Stomach smooth muscle (tissue), 2 donors: ENCODE data around the gene AKAP8.

Source experiments
- H3K27ac ChIP-seq: one replicate; pipeline ENCODE4 v1.7.0; 2013; ENCODE audit warnings: mild to moderate bottlenecking, low read length, inconsistent platforms
- H3K27me3 ChIP-seq, 2 donors: one replicate each; pipeline ENCODE4 v1.7.0; 2013; ENCODE audit warnings: low read length in 2 of 2; ENCODE audit not compliant: insufficient read depth in 2 of 2, control insufficient read depth in 1 of 2
- H3K36me3 ChIP-seq, 2 donors: one replicate each; pipeline ENCODE4 v1.7.0; 2013; ENCODE audit warnings: low read length in 2 of 2; ENCODE audit not compliant: control insufficient read depth in 2 of 2, insufficient read depth in 2 of 2
- H3K4me1 ChIP-seq: one replicate; pipeline ENCODE4 v1.7.0; 2013; ENCODE audit warnings: low read length; ENCODE audit not compliant: control insufficient read depth, insufficient read depth
- H3K4me3 ChIP-seq, 2 donors: one replicate each; pipeline ENCODE4 v1.7.0; 2013; ENCODE audit warnings: low read length in 2 of 2
- H3K9ac ChIP-seq, 2 donors: one replicate each; pipeline ENCODE4 v1.7.0; 2013; ENCODE audit warnings: low read length in 2 of 2, mild to moderate bottlenecking in 1 of 2
- H3K9me3 ChIP-seq, 2 donors: one replicate each; pipeline ENCODE4 v1.7.0; 2013; ENCODE audit warnings: low read length in 2 of 2; ENCODE audit not compliant: control insufficient read depth in 2 of 2
- donor health status: healthy.
- donor health status: Pancreatic carcinoma.

The AKAP8 gene

DNA sequence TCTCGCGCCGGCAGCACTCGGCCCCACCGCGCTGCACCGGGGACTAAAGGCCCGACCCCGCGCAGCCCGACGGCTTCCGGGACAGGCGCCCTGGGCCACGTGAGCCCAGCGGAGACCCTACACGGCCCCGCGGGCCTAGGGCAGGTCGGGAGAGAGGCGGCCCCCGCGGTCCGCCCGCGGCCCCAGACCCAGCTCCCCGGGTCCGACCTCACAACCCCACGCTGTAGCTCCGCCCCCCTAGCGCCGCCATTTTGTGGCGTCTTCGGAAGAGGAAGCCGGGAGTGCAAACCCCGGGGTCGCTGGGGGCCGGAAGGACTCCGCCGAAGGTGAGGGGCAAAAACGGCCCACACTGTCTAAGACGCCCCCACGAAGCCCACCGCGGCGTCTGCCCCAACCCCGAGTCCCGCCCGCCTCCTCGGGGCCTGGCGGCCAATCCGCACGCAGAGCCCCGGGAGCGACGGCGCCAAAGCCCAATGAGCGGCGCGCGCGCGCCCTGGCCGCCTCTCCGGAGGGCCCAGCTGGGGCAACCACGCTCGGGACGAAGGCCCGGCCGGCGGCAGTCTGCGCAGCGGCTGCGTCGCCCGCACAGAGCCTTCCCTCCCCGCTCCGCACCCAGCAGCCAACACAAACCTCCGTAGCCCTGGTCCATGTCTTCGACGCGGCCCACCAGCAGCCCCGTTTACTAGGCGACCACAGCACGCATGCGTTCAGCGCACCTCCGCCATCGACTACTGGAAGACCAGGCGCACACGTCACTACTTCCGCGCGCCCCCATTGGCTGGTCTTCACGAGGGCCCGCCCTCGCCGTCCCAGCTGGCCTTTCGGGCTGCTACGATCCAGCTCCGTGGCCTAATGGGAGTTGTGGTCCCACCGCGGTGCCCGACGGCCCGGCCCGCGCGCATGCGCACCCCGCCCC lies at the start of gene AKAP8:
Gene AKAP8, minus strand, starts transcription at position 705 of the 916 bp plus-strand sequence. Its CDS starts 56 bp downstream, at position 649.
- H3K9me3 ChIP-seq: no peaks in the 10 kb centered on the region
- no peaks in the 10 kb centered on the region for H3K27me3 ChIP-seq
- H3K9ac ChIP-seq: peak within 1 kb of the TSS; percentile 96 to 98
- H3K27ac ChIP-seq: peak within 1 kb of the TSS; percentile 96
- H3K4me1 ChIP-seq: peaks cover 35% of the 10 kb centered on the region
- peaks cover 0 to 3% of the 10 kb centered on the region in 2 donors for H3K36me3 ChIP-seq
- H3K4me3 ChIP-seq: peak within 1 kb of the TSS; percentile 99

DNA sequence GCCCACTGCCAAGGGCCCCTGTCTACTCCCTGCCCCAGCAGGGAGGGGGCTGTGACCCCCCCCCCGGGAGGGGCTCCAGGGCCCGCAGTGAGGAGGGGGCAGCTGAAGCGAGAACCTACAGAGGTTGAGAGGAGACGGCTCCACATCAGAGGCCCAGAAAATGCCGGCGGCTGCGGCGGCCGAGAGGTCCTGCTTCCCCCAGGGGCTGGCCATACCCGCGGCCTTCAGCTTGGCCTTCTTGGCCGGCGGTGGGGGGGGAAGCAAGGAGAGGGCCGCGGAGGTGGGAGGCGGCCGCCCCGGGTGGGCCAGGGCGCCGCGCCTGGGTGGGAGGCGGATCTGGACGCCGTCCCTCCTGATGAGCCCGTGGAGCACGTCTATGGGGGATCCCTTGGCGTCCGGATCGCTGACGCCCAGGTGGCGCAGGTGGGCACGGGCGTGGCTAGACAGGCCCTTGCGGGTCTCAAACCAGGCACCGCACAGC lies 48.4 kb upstream of the AKAP8 start:
- Histone ChIP-seq H3K4me3 (no peak overlapping the region), H3K9ac (no peak overlapping the region), H3K9me3 (peaks cover 0 to 4% of the 10 kb centered on the region in 2 donors), H3K27me3 (no peaks in the 10 kb centered on the region), H3K27ac (no peak overlapping the region), H3K36me3 (peaks cover 28 to 36% of the 10 kb centered on the region in 2 donors), H3K4me1 (peaks cover 25% of the 10 kb centered on the region)

DNA sequence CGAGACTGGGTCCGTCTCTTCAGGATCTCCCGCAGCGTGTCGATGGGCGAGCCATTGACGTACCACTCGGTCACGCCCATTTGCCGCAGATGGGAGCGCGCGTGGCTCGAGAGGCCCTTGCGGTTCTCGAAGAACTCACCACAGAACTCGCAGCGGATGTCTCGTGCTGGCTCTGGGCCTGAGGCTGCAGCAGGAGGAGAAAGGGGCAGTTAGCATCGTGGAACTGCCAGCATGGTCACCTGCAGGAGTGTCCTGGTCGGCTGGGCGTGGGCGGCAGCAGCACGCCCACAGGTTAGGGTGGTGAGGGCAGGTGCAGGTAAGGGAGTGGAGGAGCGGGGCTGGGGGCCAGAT lies 47.7 kb upstream of the AKAP8 start:
- Histone ChIP-seq H3K9me3 (peaks cover 0 to 4% of the 10 kb centered on the region in 2 donors), H3K4me3 (no peak overlapping the region), H3K27me3 (no peaks in the 10 kb centered on the region), H3K27ac (no peak overlapping the region), H3K36me3 (peaks cover 29 to 43% of the 10 kb centered on the region in 2 donors), H3K4me1 (peaks cover 23% of the 10 kb centered on the region), H3K9ac (no peak overlapping the region)

DNA sequence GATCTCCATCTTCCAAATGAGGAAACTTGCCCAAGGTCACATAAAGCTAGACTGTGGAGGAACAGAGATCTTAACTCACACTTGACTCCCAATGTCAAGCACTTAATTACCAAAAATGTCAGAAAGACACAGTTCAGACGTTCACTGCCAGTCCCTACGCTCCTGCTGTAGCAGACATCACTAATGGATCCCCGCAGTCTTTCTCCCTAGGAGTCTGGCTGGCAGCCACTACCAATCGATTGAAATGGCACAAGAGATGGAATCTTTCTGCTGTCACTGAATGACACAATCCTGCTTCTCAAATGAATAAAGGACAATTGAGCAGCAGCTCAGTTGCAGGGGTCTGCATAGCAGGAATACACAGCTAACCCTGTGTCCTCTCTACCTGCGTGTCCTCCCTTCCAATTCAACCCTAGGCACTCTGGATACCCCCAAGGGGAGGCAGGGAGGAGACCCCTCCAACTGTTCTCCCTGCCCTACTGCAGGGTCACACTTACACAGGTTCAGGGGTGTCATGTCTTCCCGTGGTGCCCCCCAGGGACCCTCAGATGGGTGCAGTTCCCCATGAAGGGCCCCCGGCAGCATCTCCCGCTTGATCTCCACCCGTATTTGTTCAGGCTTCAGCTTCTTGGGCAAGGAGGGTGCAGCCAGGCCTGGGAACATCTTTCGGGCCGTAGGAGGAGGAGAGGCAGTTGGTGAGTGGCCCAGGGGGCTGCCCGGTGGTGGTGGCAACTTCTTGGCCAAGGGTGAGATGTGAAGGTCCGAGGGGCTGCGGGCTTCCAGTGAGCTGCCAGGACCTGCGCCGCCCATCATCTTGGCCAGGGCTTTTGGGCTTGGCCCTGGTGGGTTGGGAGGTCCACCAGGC lies 47.1 kb upstream of the AKAP8 start:
- no peak overlapping the region for H3K9ac ChIP-seq
- H3K4me1 ChIP-seq: peaks cover 21% of the 10 kb centered on the region
- H3K9me3 ChIP-seq: peaks cover 0 to 4% of the 10 kb centered on the region in 2 donors
- H3K27ac ChIP-seq: no peak overlapping the region
- peaks cover 29 to 43% of the 10 kb centered on the region in 2 donors for H3K36me3 ChIP-seq
- no peak overlapping the region for H3K4me3 ChIP-seq
- H3K27me3 ChIP-seq: no peaks in the 10 kb centered on the region

DNA sequence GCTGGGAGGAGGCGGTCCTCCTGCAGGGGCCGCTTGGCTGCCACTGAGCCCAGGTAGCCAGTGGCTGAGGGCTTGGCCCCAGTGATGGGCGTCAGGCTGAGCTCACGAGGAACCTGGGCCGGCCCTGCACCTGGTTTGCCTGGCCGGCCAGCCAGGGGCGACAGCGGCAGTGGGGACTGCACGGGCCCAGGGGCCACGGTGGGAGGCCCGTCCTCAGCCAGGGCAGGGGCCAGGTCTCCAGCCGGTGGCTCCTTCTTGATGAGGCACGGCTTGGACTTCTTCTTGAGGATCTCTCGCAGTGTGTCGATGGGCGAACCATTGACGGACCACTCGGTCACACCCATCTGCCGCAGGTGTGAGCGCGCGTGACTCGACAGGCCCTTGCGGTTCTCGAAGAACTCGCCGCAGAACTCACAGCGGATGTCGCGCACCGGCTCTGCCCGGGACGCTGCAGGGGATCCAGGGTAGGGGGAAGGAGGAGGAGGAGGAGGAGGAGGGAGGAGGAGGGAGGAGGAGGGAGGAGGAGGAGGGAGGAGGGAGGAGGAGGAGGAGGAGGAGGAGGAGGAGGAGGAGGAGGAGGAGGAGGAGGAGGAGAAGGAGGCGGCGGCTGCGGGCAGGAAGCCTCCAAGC lies 45.8 kb upstream of the AKAP8 start:
- Histone ChIP-seq H3K4me3 (no peak overlapping the region), H3K36me3 (peaks cover 29 to 43% of the 10 kb centered on the region in 2 donors), H3K27ac (no peak overlapping the region), H3K27me3 (no peaks in the 10 kb centered on the region), H3K9me3 (peaks cover 0 to 4% of the 10 kb centered on the region in 2 donors), H3K4me1 (peaks cover 9% of the 10 kb centered on the region), H3K9ac (no peak overlapping the region)

DNA sequence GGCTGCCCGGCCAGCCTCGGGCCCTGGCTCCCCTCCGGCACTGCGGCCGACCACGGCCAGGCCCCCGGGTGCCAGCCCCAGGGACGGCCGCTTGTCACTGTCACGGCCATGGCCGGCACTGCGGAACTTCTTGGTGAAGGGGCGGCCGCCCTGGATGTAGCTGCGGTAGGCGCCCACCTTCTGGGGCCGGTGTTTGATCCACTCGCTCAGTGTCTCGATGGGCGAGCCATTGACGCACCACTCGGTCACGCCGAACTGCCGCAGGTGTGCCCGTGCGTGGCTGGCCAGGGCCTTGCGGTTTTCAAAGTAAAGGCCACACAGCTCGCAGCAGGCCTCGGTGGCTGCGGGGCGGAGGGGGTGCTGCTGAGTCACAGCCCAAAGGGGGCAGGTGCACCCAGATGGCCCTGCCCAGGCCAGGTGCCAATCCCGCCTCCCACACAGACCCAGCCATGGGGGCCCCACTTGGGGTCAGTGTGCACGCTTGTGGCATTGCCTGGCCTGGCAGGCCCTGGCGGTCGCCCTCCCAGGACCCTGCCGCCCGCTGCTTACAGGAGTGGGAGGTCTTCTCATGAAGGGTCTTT lies 45.2 kb upstream of the AKAP8 start:
- no peaks in the 10 kb centered on the region for H3K27me3 ChIP-seq
- H3K36me3 ChIP-seq: peaks cover 29 to 43% of the 10 kb centered on the region in 2 donors
- H3K9ac ChIP-seq: no peak overlapping the region
- peaks cover 6% of the 10 kb centered on the region for H3K4me1 ChIP-seq
- H3K27ac ChIP-seq: no peak overlapping the region
- H3K4me3 ChIP-seq: no peak overlapping the region
- H3K9me3 ChIP-seq: peaks cover 0 to 4% of the 10 kb centered on the region in 2 donors

DNA sequence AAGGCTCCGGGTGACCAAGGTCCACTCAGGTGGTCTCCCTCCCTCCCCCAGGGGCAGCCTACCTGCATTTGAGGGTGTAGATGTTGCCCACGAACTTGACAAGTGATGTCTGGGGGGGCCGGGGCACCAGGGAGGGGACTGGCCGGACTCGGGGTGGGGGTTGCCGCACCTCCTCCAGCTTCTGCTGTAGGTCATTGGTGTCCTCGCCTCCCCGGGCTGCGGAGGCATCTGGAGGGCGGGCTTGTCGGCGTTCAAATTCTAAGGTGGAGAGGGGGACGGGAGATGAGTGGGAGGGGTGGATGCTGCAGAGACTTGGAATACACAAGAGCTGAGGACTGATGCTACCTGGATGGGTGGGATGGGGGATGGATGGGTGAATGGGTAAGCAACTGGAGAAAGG lies 44.5 kb upstream of the AKAP8 start:
- Histone ChIP-seq H3K9ac (no peak overlapping the region), H3K27me3 (no peaks in the 10 kb centered on the region), H3K36me3 (peaks cover 29 to 41% of the 10 kb centered on the region in 2 donors), H3K9me3 (peaks cover 0 to 4% of the 10 kb centered on the region in 2 donors), H3K4me3 (no peak overlapping the region), H3K4me1 (peaks cover 7% of the 10 kb centered on the region), H3K27ac (no peak overlapping the region)

DNA sequence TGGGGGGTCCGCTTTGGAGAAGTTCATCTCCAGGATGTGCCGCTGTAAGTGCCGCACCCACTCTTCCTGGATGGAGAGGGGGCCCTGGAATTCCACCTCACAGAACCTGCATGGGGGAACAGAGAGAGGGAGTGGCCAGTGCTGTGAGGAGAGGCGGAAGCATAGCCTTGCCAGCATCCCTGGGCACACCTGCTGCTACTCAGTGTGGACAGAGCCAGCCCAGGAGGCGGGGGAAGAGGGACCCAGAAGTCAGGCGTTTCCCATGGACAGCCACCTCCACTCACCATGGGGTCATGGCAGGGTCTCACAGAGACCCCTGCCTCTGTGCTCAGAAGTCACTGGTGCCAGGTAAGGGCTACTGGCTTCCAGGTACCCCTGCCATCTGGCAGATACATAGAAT lies 43.5 kb upstream of the AKAP8 start:
- Histone ChIP-seq H3K9me3 (peaks cover 0 to 4% of the 10 kb centered on the region in 2 donors), H3K27ac (no peak overlapping the region), H3K9ac (no peak overlapping the region), H3K4me1 (peaks cover 6% of the 10 kb centered on the region), H3K4me3 (no peak overlapping the region), H3K36me3 (peaks cover 29 to 40% of the 10 kb centered on the region in 2 donors), H3K27me3 (no peaks in the 10 kb centered on the region)

DNA sequence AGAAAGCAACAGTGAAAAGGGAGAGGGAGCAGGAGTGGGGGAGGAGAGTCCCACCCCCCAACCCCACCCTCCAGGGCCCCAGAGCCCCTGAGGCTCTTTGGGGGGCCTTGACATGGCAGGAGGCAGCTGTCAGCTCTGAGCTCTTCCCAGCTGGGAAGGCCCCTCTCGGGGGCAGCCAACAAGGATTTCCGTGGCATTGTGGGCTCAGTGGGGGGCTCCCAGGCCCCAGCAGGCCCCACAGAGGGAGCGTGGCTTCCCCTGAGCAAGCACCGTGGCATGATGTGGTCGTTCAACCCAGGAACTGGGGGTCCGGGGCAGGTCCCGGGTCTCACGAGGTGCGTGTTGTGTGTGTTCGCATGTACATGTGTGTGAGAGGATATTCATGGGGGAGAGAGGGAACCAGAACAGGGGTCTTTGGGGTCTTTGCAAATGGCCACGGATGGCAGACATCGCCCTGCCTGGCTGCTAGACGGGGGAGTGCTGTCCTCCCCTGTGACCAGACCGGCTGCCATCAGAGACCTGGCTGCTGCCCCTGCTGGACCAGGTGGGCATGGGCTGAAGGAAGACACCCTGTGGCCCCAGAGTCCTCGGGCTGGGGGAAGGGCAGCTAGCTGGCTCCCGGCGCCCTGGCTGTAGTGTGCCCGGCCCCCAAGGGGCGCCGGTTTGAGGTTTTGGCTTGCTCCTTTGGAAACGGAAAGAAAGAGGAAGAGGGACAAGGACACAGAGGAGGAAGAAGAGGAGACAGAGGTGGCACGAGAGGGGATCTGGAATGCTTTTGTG lies 42.9 kb upstream of the AKAP8 start:
- Histone ChIP-seq H3K27me3 (no peaks in the 10 kb centered on the region), H3K36me3 (peaks cover 29 to 39% of the 10 kb centered on the region in 2 donors), H3K27ac (no peak overlapping the region), H3K4me1 (peaks cover 13% of the 10 kb centered on the region), H3K4me3 (no peak overlapping the region), H3K9ac (no peak overlapping the region), H3K9me3 (peaks cover 0 to 4% of the 10 kb centered on the region in 2 donors)
